ENCODE results near the gene SPATA31A3. TPM values are rescaled to one million over a fixed set of nuclear protein-coding genes. Genes with fewer than 3 reads are reported as not detected.
"Not testable (repeated sequence)": the region's sequence is repeated elsewhere in the genome, so short reads cannot be mapped to it uniquely, and the experiment has no call there.

Gene SPATA31A3
- polyA plus RNA-seq (ENCODE audit: insufficient read length in 3 of 3), result not detected

DNA sequence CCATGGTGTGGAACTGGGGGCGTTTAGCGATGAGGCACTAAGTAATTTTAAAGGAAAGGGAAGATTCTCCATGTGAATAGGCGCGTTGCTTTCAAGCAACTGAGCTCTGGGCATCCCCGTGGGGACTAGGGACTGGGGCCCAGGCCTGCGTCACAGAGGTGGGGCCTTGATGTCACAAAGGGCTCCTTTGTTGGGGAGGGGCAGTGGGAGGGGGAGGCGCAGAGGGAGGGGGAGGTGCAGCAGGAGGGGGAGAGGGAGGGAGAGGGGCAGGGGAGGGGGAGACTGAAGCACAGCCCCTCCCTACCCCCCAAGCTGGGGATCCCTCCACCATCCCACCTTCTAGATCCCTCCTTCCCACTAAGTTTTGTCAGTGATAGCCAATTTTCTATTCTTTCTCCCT lies at the start of gene SPATA31A3:
Gene SPATA31A3 (minus strand): TSS at position 101 of the 400 bp plus-strand sequence. CDS start 29 bp downstream, at position 72.
- not testable (repeated sequence) for DNase-seq (ENCODE audit: low read depth in 3 of 3, low spot score in 2 of 3)

GRCh38 chr9:66952576-66952975 lies 39.8 kb downstream of the SPATA31A3 start:
- DNase-seq (ENCODE audit: low read depth in 3 of 3, low spot score in 2 of 3), result not testable (repeated sequence)

DNA sequence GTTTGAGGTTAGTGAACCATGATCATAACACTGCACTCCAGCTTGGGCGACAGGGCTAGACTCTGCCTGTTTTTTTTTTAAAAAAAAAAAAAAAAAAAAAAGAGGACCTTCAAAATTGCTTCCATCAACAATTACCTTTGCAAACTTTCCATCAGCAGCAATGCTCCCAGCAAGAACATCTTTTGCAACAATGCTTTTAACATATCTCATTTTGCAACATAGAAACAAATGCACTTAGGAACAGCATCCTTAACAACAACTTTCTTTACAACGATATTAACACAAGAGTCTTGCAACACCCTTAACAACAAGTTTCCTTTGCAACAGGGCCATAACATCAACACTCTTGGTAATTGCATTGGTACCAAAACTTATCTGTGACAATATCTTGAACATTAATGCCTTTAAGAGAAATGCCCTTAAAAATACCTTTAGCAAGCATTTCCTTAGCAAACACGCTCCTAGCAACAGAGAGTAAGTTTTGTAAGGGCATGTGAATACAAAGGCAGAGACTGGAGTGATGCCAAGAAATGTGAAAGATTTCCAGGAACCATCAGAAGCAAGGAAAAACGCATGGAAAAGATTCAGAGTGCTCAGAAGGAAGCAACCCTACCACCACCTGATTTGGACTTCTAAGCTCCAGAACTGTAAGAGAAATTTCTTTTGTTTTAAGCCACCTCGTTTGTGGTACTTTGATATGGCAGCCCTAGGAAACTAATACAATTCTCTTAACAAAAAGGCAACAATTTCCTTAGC lies 49.8 kb downstream of the SPATA31A3 start:
- not testable (repeated sequence) for DNase-seq (ENCODE audit: low read depth in 3 of 3, low spot score in 2 of 3)

DNA sequence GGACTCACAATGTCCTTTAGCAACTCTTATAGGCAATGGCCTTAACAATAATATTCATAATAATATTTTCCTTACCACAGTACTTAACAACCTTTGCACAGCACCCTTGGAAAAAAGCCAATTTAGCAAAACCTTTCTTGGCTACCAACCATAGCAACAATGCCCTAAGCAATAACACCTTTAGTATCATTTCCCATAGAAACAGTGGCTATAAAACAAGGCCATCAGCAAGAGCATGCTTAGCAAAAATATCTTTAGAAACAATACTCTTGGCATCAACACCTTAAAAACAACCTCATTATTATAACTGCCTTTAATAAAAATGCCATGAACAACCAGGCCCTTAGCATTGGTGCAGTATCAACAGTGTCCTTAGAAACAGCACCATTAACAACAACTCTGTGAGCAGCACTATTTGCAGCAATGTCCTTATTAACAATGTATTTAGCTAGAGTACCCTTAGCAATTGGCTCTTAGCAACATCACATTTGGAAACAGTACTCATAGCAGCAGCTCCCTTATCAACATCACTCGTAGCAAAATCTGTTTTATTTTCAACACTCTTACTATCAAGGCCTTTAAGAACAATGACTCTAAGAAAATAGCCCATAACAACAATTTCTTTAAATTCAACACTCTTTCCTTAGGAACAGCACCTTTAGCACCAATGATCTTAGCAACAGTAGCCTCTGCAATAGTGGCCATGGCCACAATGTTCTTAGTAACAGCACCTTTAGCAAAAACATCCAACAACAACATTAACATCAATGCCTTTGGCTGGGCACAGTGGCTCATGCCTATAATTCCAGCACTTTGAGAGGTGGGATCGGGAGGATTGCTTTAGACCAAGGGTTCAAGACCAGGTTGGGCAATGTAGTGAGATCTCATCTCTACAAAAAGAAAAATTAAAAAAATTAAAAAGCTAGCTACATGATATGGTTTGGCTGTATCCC lies 52.2 kb downstream of the SPATA31A3 start:
- DNase-seq (ENCODE audit: low read depth in 3 of 3, low spot score in 2 of 3), result not testable (repeated sequence)

DNA sequence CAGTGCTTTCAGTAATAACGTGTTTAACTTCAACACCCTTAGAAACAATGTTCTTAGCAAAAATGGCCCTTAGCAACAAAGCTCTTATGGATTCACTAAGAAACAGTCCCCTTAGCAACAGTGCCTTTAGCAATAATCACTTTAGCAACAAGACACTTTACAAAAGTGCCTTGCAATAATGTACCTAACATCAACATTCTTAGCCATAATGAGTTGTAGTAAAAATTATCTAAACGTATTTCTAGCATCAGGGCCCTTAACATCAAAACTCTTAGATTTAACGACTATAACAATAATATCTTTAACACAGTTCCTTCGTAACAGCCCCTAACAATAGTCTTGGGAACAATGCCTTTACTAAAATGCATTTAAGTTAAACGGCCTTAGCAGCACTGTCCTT lies 54.0 kb downstream of the SPATA31A3 start:
- not testable (repeated sequence) for DNase-seq (ENCODE audit: low read depth in 3 of 3, low spot score in 2 of 3)

DNA sequence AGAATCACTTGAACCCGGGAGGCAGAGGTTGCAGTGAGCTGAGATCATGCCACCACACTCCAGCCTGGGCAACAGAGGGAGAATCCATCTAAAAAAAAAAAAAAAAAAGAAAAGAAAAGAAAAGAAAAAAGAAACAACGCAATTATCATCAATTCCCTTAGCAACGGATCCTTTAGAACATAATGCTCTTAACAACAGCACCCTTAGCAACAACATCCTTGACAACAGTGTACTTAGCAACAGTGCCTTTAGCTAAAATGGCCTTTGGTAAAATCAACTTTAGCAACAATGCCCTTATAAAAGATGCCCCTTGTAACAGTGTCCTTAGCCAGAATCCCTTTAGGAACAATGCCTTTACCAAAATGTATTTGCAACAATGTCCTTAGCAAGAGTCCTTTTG lies 54.7 kb downstream of the SPATA31A3 start:
- DNase-seq (ENCODE audit: low read depth in 3 of 3, low spot score in 2 of 3), result not testable (repeated sequence)

Other genes starting within 250 kb of the SPATA31A3 start
- 10 to 100 TPM in 2 of 3 donors, 1 to 10 TPM in 1; 9.2 to 14.1 (median 11.4) TPM for gene ZNF658, start 91.8 kb downstream of the SPATA31A3 start, polyA plus RNA-seq (ENCODE audit: insufficient read length in 3 of 3)